GM12878 (cell line): ENCODE measurements around the gene CLDN7. TPM values are rescaled to one million over a fixed set of nuclear protein-coding genes. Genes with fewer than 3 reads are reported as not detected.

Experiments used
- ATAC-seq: fragments of 200-7000 bp; cut with Tn5 transposase; 3 replicates; pipeline ENCODE4 v1.9.1; 2020; ENCODE audit warnings: mild to moderate bottlenecking, moderate library complexity
- BruUV-seq: library from RNA; stranded (reverse); fragments of 400-500 nt; replicated peaks from 2 replicates; lab custom pipeline; 2021; lab: Mats Ljungman, UMichigan
- CTCF ChIA-PET: fragments of 300-600 bp; sonication (Branson Sonifier 250); formaldehyde crosslinking; extraction: SDS; loops from one replicate; lab custom pipeline; 2021; ENCODE audit warnings: inconsistent platforms; lab: Yijun Ruan, JAX
- POLR2A ChIA-PET: fragments of 350-600 bp; formaldehyde crosslinking; extraction: SDS; loops from one replicate; lab custom pipeline; 2021; ENCODE audit warnings: inconsistent platforms; lab: Charles Lee
- RAD21 ChIA-PET: fragments of 300-600 bp; sonication (Branson Sonifier 250); formaldehyde crosslinking; loops from one replicate; lab custom pipeline; 2023; ENCODE audit warnings: antibody characterized with exemption; ENCODE audit not compliant: unreplicated experiment; lab: Charles Lee
- SMC1A ChIA-PET: fragments of 300-600 bp; sonication (Branson Sonifier 250); formaldehyde crosslinking; loops from one replicate; lab custom pipeline; 2023; ENCODE audit not compliant: unreplicated experiment, uncharacterized antibody; lab: Charles Lee
- DNase-seq: peaks from one replicate; pipeline ENCODE4 v3.0.0-alpha.2; 2011; ENCODE audit warnings: low read depth, low spot score
- FAIRE-seq: peaks from 3 replicates; lab custom pipeline; 2011; peaks lifted over from hg19 to GRCh38; lab: Jason Lieb, UNC
- H2AFZ ChIP-seq: 2 replicates; pipeline ENCODE4 v1.6.0; 2011; ENCODE audit warnings: low read depth, low read length, control low read depth; ENCODE audit not compliant: control insufficient read depth
- H3K27ac ChIP-seq: 2 replicates; pipeline ENCODE4 v1.5.1; 2011; ENCODE audit warnings: control low read depth; ENCODE audit not compliant: control insufficient read depth, insufficient read depth
- H3K27me3 ChIP-seq, 2 experiments: replicated peaks in 1 of 2; 2 replicates each; pipeline versions ENCODE4 v1.6.0 to v1.6.1; 2011; ENCODE audit warnings: low read length in 1 of 2; ENCODE audit not compliant: control insufficient read depth in 2 of 2, insufficient read depth in 2 of 2
- H3K36me3 ChIP-seq, 2 experiments: 2 replicates each; pipeline ENCODE4 v1.5.1; 2011; ENCODE audit warnings: low read length in 1 of 2; ENCODE audit not compliant: control insufficient read depth in 2 of 2, insufficient read depth in 2 of 2
- H3K4me1 ChIP-seq: 2 replicates; pipeline ENCODE4 v1.6.1; 2011; ENCODE audit warnings: mild to moderate bottlenecking, low read length, moderate library complexity, mixed read lengths; ENCODE audit not compliant: control insufficient read depth, insufficient read depth
- H3K4me2 ChIP-seq: 2 replicates; pipeline ENCODE4 v1.6.0; 2011; ENCODE audit warnings: control low read depth; ENCODE audit not compliant: control insufficient read depth, insufficient read depth
- H3K4me3 ChIP-seq: fragments of 200-600 bp; sonication (generic); 2 replicates; pipeline ENCODE4 v1.5.1; 2016
- H3K79me2 ChIP-seq: 2 replicates; pipeline ENCODE4 v1.6.0; 2011; ENCODE audit warnings: low read length; ENCODE audit not compliant: control insufficient read depth, insufficient read depth
- H3K9ac ChIP-seq: 2 replicates; pipeline ENCODE4 v1.8.0; 2011; ENCODE audit warnings: low read length, control low read depth, mixed read lengths; ENCODE audit not compliant: control insufficient read depth, insufficient read depth
- H3K9me3 ChIP-seq: replicated peaks from 3 replicates; pipeline ENCODE4 v1.5.1; 2011; ENCODE audit warnings: mild to moderate bottlenecking, low read length; ENCODE audit not compliant: control insufficient read depth, insufficient read depth
- H4K20me1 ChIP-seq: 2 replicates; pipeline ENCODE4 v1.6.0; 2011; ENCODE audit not compliant: control insufficient read depth, insufficient read depth
- BCL11A ChIP-seq: IDR thresholded peaks from 2 replicates; pipeline ENCODE4 v1.6.1; 2011; ENCODE audit warnings: low read depth, low read length
- E4F1 ChIP-seq: fragments of 450-650 bp; IDR thresholded peaks from 2 replicates; pipeline ENCODE4 v1.6.1; 2018; ENCODE audit warnings: borderline replicate concordance, mild to moderate bottlenecking; ENCODE audit not compliant: partially characterized antibody
- IKZF2 ChIP-seq, 2 experiments: fragments of 450-650 bp; IDR thresholded peaks; 2 replicates each; pipeline ENCODE4 v1.6.1; 2017; ENCODE audit warnings: mild to moderate bottlenecking in 2 of 2, moderate library complexity in 2 of 2
- KDM1A ChIP-seq: fragments of 200-600 bp; sonication (generic); IDR thresholded peaks from 2 replicates; pipeline ENCODE4 v1.6.1; 2016; ENCODE audit warnings: borderline replicate concordance
- MEF2B ChIP-seq: fragments of 450-650 bp; IDR thresholded peaks from 2 replicates; pipeline ENCODE4 v1.6.1; 2018; ENCODE audit warnings: mild to moderate bottlenecking, moderate library complexity; ENCODE audit not compliant: partially characterized antibody, poor library complexity, severe bottlenecking
- MTA3 ChIP-seq: IDR thresholded peaks from 2 replicates; pipeline ENCODE4 v1.6.1; 2012; ENCODE audit warnings: low read length, inconsistent platforms, borderline replicate concordance
- MYB ChIP-seq: fragments of 150-350 bp; IDR thresholded peaks from 2 replicates; pipeline ENCODE4 v1.6.1; 2014; ENCODE audit warnings: mild to moderate bottlenecking, low read depth, low read length, borderline replicate concordance
- POLR2AphosphoS5 ChIP-seq: IDR thresholded peaks from 2 replicates; pipeline ENCODE4 v1.6.1; 2011; ENCODE audit warnings: mild to moderate bottlenecking, low read length, inconsistent platforms
- STAT3 ChIP-seq: IDR thresholded peaks from 2 replicates; pipeline ENCODE4 v1.6.1; 2011; ENCODE audit warnings: low read depth, low read length, improper control_type of control experiment
- WGBS: methylation state at CpG from one replicate; pipeline ENCODE4 v1.1.6; 2016; ENCODE audit warnings: low lambda C conversion rate; ENCODE audit not compliant: insufficient replicate concordance, insufficient coverage; ENCODE audit errors: missing lambda C conversion rate; 5-methylcytosine and 5-hydroxymethylcytosine counted together
- in situ Hi-C: fragments of 300-500 bp; cut with MboI; formaldehyde crosslinking; loops from 9 replicates; pipeline ENCODE4 v1.14.3; 2018; ENCODE audit warnings: mixed read lengths
- intact Hi-C: fragments of 100-400 bp; cut with micrococcal nuclease; formaldehyde crosslinking; loops from one replicate; pipeline ENCODE4 v1.14.2; 2022; ENCODE audit not compliant: unreplicated experiment
- polyA plus RNA-seq, 11 experiments: library from polyadenylated mRNA; depleted of rRNA in 4 of 11; unstranded in 6 of 11; stranded (reverse) in 5 of 11; fragments of >200 nt; fragmentation: Nextera tagmentation in 4 of 11; fragmentation: Illumina TruSeq in 1 of 11; extraction: Ambion mirVana in 4 of 11; extraction: Trizol in 1 of 11; gene quantifications; 1 replicate in 1 of 11; 2 replicates in 10 of 11; pipeline versions ENCODE4 v1.2.1 to v1.2.3, GENCODE V29; 2011 to 2016; ENCODE audit warnings: inconsistent platforms in 2 of 11, missing spikeins in 2 of 11, low read depth in 1 of 11
- total RNA-seq, 4 experiments: library from RNA; depleted of rRNA in 3 of 4; stranded (reverse); fragments of >200 nt in 3 of 4; fragmentation: Illumina TruSeq in 1 of 4; extraction: Trizol in 1 of 4; gene quantifications; 2 replicates each; pipeline versions ENCODE4 v1.2.1 to v1.2.3, GENCODE V29; 2013 to 2021
- TF ChIP-seq, protein P1 (sequence below): fragments of 450-650 bp; IDR thresholded peaks from 2 replicates; pipeline ENCODE4 v1.6.1; 2014; ENCODE audit warnings: mild to moderate bottlenecking
- TF ChIP-seq, protein P2 (sequence below): fragments of 450-650 bp; formaldehyde crosslinking; IDR thresholded peaks from 2 replicates; pipeline ENCODE4 v1.5.0; 2022; ENCODE audit warnings: mild to moderate bottlenecking, missing genetic modification characterization

The CLDN7 gene
- total and polyA plus RNA-seq, 10 of the 15 experiments (the other 5 are each of a cell fraction or from before 2014, with no cell fraction given): 0.19 to 1.3 (median 0.36) TPM; not detected in 5

DNA sequence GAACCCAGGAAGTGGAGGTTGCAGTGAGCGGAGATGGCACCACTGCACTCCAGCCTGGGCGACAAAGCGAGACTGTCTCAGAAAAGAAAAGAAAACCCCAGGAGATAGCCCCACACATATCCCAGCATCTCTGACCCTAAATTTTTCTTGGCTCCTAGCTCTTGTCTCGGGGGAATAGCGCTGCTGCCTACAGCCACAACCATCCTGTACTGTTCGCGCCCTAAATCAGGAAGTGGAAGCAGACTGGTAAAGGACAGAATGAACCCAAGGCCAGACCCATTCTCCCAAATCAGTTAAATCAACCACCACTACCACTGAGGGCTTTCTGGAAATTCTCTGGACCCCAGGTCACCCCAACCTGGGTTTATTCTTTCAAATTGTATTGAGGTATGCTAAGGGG is 12.4 kb downstream of the CLDN7 start (continued):
- TF ChIP-seq E4F1: peak; percentile 20
- no peak for TF ChIP-seq POLR2AphosphoS5
- no peak for TF ChIP-seq KDM1A
- TF ChIP-seq, protein P1, sequence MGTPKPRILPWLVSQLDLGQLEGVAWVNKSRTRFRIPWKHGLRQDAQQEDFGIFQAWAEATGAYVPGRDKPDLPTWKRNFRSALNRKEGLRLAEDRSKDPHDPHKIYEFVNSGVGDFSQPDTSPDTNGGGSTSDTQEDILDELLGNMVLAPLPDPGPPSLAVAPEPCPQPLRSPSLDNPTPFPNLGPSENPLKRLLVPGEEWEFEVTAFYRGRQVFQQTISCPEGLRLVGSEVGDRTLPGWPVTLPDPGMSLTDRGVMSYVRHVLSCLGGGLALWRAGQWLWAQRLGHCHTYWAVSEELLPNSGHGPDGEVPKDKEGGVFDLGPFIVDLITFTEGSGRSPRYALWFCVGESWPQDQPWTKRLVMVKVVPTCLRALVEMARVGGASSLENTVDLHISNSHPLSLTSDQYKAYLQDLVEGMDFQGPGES: no peak
- TF ChIP-seq STAT3: no peak
- peak; percentile 83 for TF ChIP-seq MEF2B
- TF ChIP-seq IKZF2 (IDR thresholded peaks at IDR 0.05): no peak

DNA sequence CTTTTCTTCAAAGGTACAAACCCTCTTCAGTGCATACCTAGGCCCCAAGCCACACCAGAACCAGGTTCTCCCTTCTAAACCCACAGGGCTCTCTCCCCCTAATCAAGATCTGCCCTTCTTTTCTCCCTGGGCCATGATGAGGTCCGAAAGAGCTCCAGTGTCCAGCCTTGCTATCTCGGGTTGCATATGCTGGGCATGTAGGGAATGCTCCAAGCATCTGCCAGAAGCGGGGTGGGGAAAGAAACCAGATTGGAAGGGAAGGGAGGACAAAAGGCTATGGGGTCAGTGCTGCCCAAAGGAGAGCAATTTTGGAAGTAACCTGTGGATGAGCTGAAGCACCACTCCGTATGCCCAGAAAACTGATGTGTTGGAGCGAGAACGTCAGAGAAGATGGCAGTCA is 13.1 kb downstream of the CLDN7 start:
- peaks cover 10% of the 10 kb centered on the region for H3K4me1 ChIP-seq
- no peak for ATAC-seq
- no peak for FAIRE-seq
- no peak for DNase-seq
- H4K20me1 ChIP-seq: no peaks in the 10 kb centered on the region
- RAD21 ChIA-PET: interaction anchor here (0.7 to 1.4 kb wide), 8 partner anchors 8 to 634 kb away, joined by 3 to 9 read pairs (median 4); partner anchors contain the start of genes ACADVL, DLG4, DVL2 and PHF23
- peak overlapping the region; percentile 87 for H3K27ac ChIP-seq
- peak overlapping the region; percentile 89 for H3K4me2 ChIP-seq
- CTCF ChIA-PET: interaction anchor here (1.0 to 3.2 kb wide), 5 partner anchors 8 to 49 kb away, joined by 3 to 18 read pairs (median 5); partner anchors contain the start of genes ACADVL, DLG4 and PHF23
- in situ Hi-C loops: no loop called here
- SMC1A ChIA-PET: interaction anchor here (0.7 to 3.6 kb wide), 6 partner anchors 8 to 29 kb away, joined by 3 to 26 read pairs (median 4); partner anchors contain the start of genes ACADVL, DVL2, GABARAP and PHF23
- BruUV-seq: no TSS peak
- WGBS: 70% methylated on average over 6 of the region's 6 CpGs
- no peaks in the 10 kb centered on the region for H3K27me3 ChIP-seq
- H3K36me3 ChIP-seq: peaks cover 5 to 16% of the 10 kb centered on the region in 2 experiments; a peak in 3 of 4 replicates
- peak overlapping the region; percentile 91 for H3K9ac ChIP-seq
- intact Hi-C loops: no loop called here
- no peak overlapping the region for H2AFZ ChIP-seq
- POLR2A ChIA-PET: interaction anchor here (1.1 to 4.4 kb wide), 5 partner anchors 10 to 81 kb away, joined by 4 to 99 read pairs (median 7); partner anchors contain the start of genes ACADVL, DLG4, DVL2 and GABARAP
- peaks cover 60% of the 10 kb centered on the region for H3K79me2 ChIP-seq
- H3K9me3 ChIP-seq: no peaks in the 10 kb centered on the region
- H3K4me3 ChIP-seq: peak overlapping the region; percentile 90
- TF ChIP-seq POLR2AphosphoS5 (no peak), BCL11A (no peak), MTA3 (no peak), MYB (no peak)
- TF ChIP-seq, protein P2, sequence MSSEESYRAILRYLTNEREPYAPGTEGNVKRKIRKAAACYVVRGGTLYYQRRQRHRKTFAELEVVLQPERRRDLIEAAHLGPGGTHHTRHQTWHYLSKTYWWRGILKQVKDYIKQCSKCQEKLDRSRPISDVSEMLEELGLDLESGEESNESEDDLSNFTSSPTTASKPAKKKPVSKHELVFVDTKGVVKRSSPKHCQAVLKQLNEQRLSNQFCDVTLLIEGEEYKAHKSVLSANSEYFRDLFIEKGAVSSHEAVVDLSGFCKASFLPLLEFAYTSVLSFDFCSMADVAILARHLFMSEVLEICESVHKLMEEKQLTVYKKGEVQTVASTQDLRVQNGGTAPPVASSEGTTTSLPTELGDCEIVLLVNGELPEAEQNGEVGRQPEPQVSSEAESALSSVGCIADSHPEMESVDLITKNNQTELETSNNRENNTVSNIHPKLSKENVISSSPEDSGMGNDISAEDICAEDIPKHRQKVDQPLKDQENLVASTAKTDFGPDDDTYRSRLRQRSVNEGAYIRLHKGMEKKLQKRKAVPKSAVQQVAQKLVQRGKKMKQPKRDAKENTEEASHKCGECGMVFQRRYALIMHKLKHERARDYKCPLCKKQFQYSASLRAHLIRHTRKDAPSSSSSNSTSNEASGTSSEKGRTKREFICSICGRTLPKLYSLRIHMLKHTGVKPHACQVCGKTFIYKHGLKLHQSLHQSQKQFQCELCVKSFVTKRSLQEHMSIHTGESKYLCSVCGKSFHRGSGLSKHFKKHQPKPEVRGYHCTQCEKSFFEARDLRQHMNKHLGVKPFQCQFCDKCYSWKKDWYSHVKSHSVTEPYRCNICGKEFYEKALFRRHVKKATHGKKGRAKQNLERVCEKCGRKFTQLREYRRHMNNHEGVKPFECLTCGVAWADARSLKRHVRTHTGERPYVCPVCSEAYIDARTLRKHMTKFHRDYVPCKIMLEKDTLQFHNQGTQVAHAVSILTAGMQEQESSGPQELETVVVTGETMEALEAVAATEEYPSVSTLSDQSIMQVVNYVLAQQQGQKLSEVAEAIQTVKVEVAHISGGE: no peak
